ENCODE data around the gene EHHADH.

Gene EHHADH

DNA sequence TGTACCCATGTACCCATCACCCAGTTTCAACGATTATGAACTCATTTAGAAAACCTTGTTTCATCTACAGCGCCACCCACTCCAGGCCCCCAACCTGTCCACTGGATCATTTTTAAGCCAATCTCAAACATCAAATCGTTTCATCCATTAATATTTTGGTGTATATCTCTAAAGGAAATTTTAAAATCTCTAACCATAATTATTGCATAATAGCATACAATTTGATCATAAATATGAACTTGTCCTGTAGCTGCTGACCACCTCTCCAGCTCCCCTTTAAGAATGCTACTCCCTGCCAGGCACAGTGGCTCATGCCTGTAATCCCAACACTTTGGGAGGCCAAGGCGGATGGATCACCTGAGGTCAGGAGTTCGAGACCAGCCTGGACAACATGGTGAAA lies 98.2 kb downstream of the EHHADH start:
- Histone ChIP-seq H2AFZ (ENCODE audit: insufficient read depth, low read length, poor library complexity) (no peak overlapping the region), H4K12ac (ENCODE audit: low read depth, low read length) (no peak overlapping the region), H3K36me3 (ENCODE audit: control insufficient read depth in 1 of 2, insufficient read depth in 2 of 2, low read length in 2 of 2) (no peaks in the 10 kb centered on the region), H2BK5ac (ENCODE audit: low read depth, low read length, poor library complexity) (no peak overlapping the region), H2BK12ac (ENCODE audit: low read length) (no peak overlapping the region), H3K79me1 (ENCODE audit: low read length) (peaks cover 3% of the 10 kb centered on the region), H3K18ac (ENCODE audit: low read length) (no peak overlapping the region), H2BK120ac (ENCODE audit: insufficient read depth, low read length, poor library complexity) (no peak overlapping the region), H3K79me2 (ENCODE audit: control insufficient read depth, insufficient read depth, low read length, poor library complexity) (no peaks in the 10 kb centered on the region), H3K4ac (ENCODE audit: low read depth, low read length) (no peak overlapping the region), H3K9ac (ENCODE audit: low read length) (no peak overlapping the region), H4K91ac (ENCODE audit: low read depth, low read length) (no peak overlapping the region), H3K27me3 (ENCODE audit: insufficient read depth, low read length) (peaks cover 18% of the 10 kb centered on the region), H3K4me3 (ENCODE audit: low read depth, low read length) (no peak overlapping the region), H3K4me1 (ENCODE audit: control insufficient read depth in 1 of 2, insufficient read depth in 2 of 2, low read length in 2 of 2) (peaks cover 8 to 9% of the 10 kb centered on the region in 2 experiments), H4K8ac (ENCODE audit: low read depth, low read length) (no peak overlapping the region), H3K27ac (ENCODE audit: low read depth, low read length) (no peak overlapping the region), H2AK5ac (ENCODE audit: low read length) (no peak overlapping the region), H3K23ac (ENCODE audit: low read length) (no peak overlapping the region), H3K9me3 (ENCODE audit: insufficient read depth, low read depth, low read length) (peaks cover 7% of the 10 kb centered on the region), H3K4me2 (ENCODE audit: low read length) (no peak overlapping the region), H3K14ac (ENCODE audit: low read length) (no peak overlapping the region)
- no peak for DNase-seq
- no CpG with 5 or more reads among the region's 5 CpGs for WGBS (ENCODE audit: extremely low coverage, insufficient coverage, insufficient read length)

DNA sequence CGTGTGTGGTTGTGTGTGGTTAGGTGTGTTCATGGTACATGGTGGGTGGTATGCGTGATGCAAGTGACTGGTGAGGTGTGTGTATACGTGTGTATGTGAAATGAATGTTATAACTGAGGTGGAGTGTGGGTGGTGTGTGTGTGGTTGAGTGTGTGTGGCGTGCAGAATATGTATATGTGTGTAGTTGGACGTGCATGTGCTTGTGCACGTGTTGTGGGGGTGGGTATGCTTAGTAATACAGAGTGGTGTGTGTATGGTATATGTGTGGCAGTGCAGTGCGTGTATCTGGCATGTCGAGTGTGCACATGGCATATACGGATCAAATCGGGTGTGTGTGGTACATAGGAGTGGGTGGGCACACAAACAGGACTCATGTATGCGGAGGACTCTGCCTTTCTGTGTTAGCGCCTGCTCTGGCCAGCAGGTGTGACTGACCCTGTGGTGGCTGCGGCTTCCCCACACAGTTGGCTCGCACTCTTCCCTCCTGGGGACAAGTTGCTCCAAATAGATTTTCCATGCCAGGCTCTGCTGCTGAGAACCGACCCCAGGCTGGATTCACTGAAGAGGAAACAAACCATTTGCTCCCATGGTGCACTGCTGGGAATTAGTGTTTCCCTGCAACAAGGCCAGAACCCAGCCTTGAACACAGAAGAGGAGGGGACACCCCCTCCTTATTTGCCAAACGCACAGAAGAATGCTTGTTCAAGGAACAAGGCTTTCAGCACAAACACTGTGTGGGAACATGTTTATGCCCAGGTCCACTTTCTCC lies 99.8 kb downstream of the EHHADH start:
- no peak for DNase-seq
- no peak overlapping the region for H4K12ac ChIP-seq (ENCODE audit: low read depth, low read length)
- H3K79me1 ChIP-seq (ENCODE audit: low read length) = peaks cover 3% of the 10 kb centered on the region
- H3K36me3 ChIP-seq (ENCODE audit: control insufficient read depth in 1 of 2, insufficient read depth in 2 of 2, low read length in 2 of 2) = no peaks in the 10 kb centered on the region
- no peak overlapping the region for H2BK5ac ChIP-seq (ENCODE audit: low read depth, low read length, poor library complexity)
- no peak overlapping the region for H4K91ac ChIP-seq (ENCODE audit: low read depth, low read length)
- no peak overlapping the region for H3K9ac ChIP-seq (ENCODE audit: low read length)
- H2AFZ ChIP-seq (ENCODE audit: insufficient read depth, low read length, poor library complexity) = no peak overlapping the region
- peaks cover 8 to 9% of the 10 kb centered on the region in 2 experiments for H3K4me1 ChIP-seq (ENCODE audit: control insufficient read depth in 1 of 2, insufficient read depth in 2 of 2, low read length in 2 of 2)
- H2BK12ac ChIP-seq (ENCODE audit: low read length) = no peak overlapping the region
- H3K9me3 ChIP-seq (ENCODE audit: insufficient read depth, low read depth, low read length) = peaks cover 7% of the 10 kb centered on the region
- H3K27me3 ChIP-seq (ENCODE audit: insufficient read depth, low read length) = peaks cover 20% of the 10 kb centered on the region
- H2BK120ac ChIP-seq (ENCODE audit: insufficient read depth, low read length, poor library complexity) = no peak overlapping the region
- no peak overlapping the region for H3K14ac ChIP-seq (ENCODE audit: low read length)
- H3K23ac ChIP-seq (ENCODE audit: low read length) = peak overlapping the region; percentile 76
- no peak overlapping the region for H3K4ac ChIP-seq (ENCODE audit: low read depth, low read length)
- WGBS (ENCODE audit: extremely low coverage, insufficient coverage, insufficient read length) = 100% methylated on average over 4 of the region's 16 CpGs
- no peak overlapping the region for H3K27ac ChIP-seq (ENCODE audit: low read depth, low read length)
- H2AK5ac ChIP-seq (ENCODE audit: low read length) = no peak overlapping the region
- peak overlapping the region; percentile 47 for H3K4me3 ChIP-seq (ENCODE audit: low read depth, low read length)
- H3K4me2 ChIP-seq (ENCODE audit: low read length) = no peak overlapping the region
- H3K18ac ChIP-seq (ENCODE audit: low read length) = no peak overlapping the region
- H3K79me2 ChIP-seq (ENCODE audit: control insufficient read depth, insufficient read depth, low read length, poor library complexity) = no peaks in the 10 kb centered on the region
- no peak overlapping the region for H4K8ac ChIP-seq (ENCODE audit: low read depth, low read length)

DNA sequence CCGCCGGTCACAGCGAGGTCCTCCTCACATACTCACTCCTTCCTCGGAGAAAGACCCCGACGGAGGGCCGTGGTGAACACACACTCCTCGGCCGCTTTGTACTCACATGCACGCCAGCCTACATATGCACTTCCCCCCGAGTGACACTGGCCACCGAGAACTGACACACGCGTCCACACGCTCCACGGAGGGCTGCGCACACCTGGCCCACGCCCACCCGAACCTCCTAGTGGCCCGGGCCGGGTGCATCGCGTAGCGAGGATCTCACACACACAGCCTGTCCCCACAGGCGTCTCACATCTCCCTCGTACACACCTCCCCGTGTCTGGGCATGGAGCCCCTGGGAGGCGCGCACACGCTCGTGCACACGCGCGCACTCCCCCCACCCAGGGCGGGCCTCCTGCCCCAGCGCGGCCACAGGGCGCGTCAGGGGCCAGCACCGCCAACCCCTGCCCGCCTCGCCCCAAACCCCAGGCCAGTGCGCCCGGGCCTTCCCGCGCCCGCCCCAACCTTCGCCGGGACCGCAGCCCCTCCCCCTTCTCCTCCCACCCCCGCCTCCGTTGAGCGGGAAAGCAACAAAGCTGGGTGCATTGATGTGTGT lies 100.6 kb downstream of the EHHADH start:
- no peak for DNase-seq
- Histone ChIP-seq H3K27ac (ENCODE audit: low read depth, low read length) (no peak overlapping the region), H3K36me3 (ENCODE audit: control insufficient read depth in 1 of 2, insufficient read depth in 2 of 2, low read length in 2 of 2) (no peaks in the 10 kb centered on the region), H3K9me3 (ENCODE audit: insufficient read depth, low read depth, low read length) (peaks cover 7% of the 10 kb centered on the region), H3K4me1 (ENCODE audit: control insufficient read depth in 1 of 2, insufficient read depth in 2 of 2, low read length in 2 of 2) (peaks cover 8 to 9% of the 10 kb centered on the region in 2 experiments), H4K91ac (ENCODE audit: low read depth, low read length) (no peak overlapping the region), H2AK5ac (ENCODE audit: low read length) (no peak overlapping the region), H3K79me1 (ENCODE audit: low read length) (peaks cover 3% of the 10 kb centered on the region), H3K9ac (ENCODE audit: low read length) (peak overlapping the region; percentile 64), H3K79me2 (ENCODE audit: control insufficient read depth, insufficient read depth, low read length, poor library complexity) (no peaks in the 10 kb centered on the region), H3K23ac (ENCODE audit: low read length) (no peak overlapping the region), H2AFZ (ENCODE audit: insufficient read depth, low read length, poor library complexity) (peak overlapping the region; percentile 34), H2BK120ac (ENCODE audit: insufficient read depth, low read length, poor library complexity) (peak overlapping the region; percentile 27), H3K18ac (ENCODE audit: low read length) (no peak overlapping the region), H3K4me2 (ENCODE audit: low read length) (peak overlapping the region; percentile 97), H3K4ac (ENCODE audit: low read depth, low read length) (no peak overlapping the region), H4K12ac (ENCODE audit: low read depth, low read length) (peak overlapping the region; percentile 2), H2BK12ac (ENCODE audit: low read length) (no peak overlapping the region), H3K4me3 (ENCODE audit: low read depth, low read length) (peak overlapping the region; percentile 74), H3K27me3 (ENCODE audit: insufficient read depth, low read length) (peaks cover 20% of the 10 kb centered on the region), H3K14ac (ENCODE audit: low read length) (no peak overlapping the region), H2BK5ac (ENCODE audit: low read depth, low read length, poor library complexity) (no peak overlapping the region), H4K8ac (ENCODE audit: low read depth, low read length) (no peak overlapping the region)
- no CpG with 5 or more reads among the region's 53 CpGs for WGBS (ENCODE audit: extremely low coverage, insufficient coverage, insufficient read length)

DNA sequence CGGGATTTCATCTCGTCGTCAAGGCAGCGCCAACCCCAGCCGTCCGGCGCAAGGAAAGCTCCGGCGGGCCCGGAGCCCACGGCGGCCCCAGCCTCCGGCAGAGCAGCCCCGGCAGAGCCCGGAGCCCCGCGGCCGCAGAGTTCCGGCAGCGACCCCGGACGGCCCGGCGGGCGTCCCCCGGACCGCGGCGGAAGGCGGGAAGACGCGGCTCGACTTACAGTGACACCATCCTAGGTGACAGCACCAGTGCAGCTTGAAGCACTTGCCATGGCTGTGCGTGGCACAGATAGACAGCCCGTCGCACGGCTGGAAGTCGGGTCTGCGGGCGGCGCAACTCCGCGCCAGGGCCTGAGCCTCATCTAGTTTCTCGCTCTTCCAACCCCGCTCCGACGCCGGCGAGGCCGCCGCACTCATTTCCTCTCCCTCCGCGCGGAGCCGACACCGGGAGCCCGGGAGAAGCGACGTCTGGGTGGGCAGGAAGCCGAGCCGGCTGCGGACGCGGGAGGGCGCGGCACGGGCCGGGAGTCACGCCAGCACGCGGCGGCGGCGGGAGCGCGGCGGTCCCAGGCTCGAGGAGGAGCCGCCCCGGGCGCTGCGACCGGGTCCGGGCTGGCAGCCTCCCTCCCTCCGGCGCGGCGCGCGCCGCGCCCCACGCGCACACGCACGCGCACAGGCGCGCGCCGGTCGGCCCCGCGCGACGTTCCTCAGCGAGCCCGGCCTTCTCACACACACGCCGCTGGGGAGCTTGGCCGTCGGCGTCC lies 101.3 kb downstream of the EHHADH start, which contains the start of gene C3orf70:
TSS of gene C3orf70 (minus strand) at position 651 of the 761 bp plus-strand sequence. CDS start at position 414, 237 bp downstream.
- WGBS (ENCODE audit: extremely low coverage, insufficient coverage, insufficient read length) = no CpG with 5 or more reads among the region's 113 CpGs
- H3K18ac ChIP-seq (ENCODE audit: low read length) = no peak within 1 kb of the TSS
- H3K4ac ChIP-seq (ENCODE audit: low read depth, low read length) = no peak within 1 kb of the TSS
- peak within 1 kb of the TSS; percentile 97 for H3K4me2 ChIP-seq (ENCODE audit: low read length)
- DNase-seq = peak; percentile 7 to 41
- H3K4me3 ChIP-seq (ENCODE audit: low read depth, low read length) = peak within 1 kb of the TSS; percentile 74
- peak within 1 kb of the TSS; percentile 24 for H4K8ac ChIP-seq (ENCODE audit: low read depth, low read length)
- no peak within 1 kb of the TSS for H2AK5ac ChIP-seq (ENCODE audit: low read length)
- peak within 1 kb of the TSS; percentile 2 for H4K12ac ChIP-seq (ENCODE audit: low read depth, low read length)
- H4K91ac ChIP-seq (ENCODE audit: low read depth, low read length) = no peak within 1 kb of the TSS
- no peak within 1 kb of the TSS for H3K27ac ChIP-seq (ENCODE audit: low read depth, low read length)
- H2BK5ac ChIP-seq (ENCODE audit: low read depth, low read length, poor library complexity) = no peak within 1 kb of the TSS
- no peak within 1 kb of the TSS for H2BK12ac ChIP-seq (ENCODE audit: low read length)
- peaks cover 20% of the 10 kb centered on the region for H3K27me3 ChIP-seq (ENCODE audit: insufficient read depth, low read length)
- H2BK120ac ChIP-seq (ENCODE audit: insufficient read depth, low read length, poor library complexity) = peak within 1 kb of the TSS; percentile 27
- no peaks in the 10 kb centered on the region for H3K36me3 ChIP-seq (ENCODE audit: control insufficient read depth in 1 of 2, insufficient read depth in 2 of 2, low read length in 2 of 2)
- H2AFZ ChIP-seq (ENCODE audit: insufficient read depth, low read length, poor library complexity) = peak within 1 kb of the TSS; percentile 34
- H3K9ac ChIP-seq (ENCODE audit: low read length) = peak within 1 kb of the TSS; percentile 64
- peaks cover 7% of the 10 kb centered on the region for H3K9me3 ChIP-seq (ENCODE audit: insufficient read depth, low read depth, low read length)
- H3K4me1 ChIP-seq (ENCODE audit: control insufficient read depth in 1 of 2, insufficient read depth in 2 of 2, low read length in 2 of 2) = peaks cover 8 to 9% of the 10 kb centered on the region in 2 experiments
- peak within 1 kb of the TSS; percentile 76 for H3K23ac ChIP-seq (ENCODE audit: low read length)
- peak within 1 kb of the TSS; percentile 4 for H3K14ac ChIP-seq (ENCODE audit: low read length)
- H3K79me1 ChIP-seq (ENCODE audit: low read length) = peaks cover 3% of the 10 kb centered on the region
- H3K79me2 ChIP-seq (ENCODE audit: control insufficient read depth, insufficient read depth, low read length, poor library complexity) = no peaks in the 10 kb centered on the region
